ENCODE results near the gene SBK1. TPM values are rescaled to one million over a fixed set of nuclear protein-coding genes. Genes with fewer than 3 reads are reported as not detected.

The SBK1 gene
- total RNA-seq, 1 experiment from 2014 or later: 19.2 TPM

DNA sequence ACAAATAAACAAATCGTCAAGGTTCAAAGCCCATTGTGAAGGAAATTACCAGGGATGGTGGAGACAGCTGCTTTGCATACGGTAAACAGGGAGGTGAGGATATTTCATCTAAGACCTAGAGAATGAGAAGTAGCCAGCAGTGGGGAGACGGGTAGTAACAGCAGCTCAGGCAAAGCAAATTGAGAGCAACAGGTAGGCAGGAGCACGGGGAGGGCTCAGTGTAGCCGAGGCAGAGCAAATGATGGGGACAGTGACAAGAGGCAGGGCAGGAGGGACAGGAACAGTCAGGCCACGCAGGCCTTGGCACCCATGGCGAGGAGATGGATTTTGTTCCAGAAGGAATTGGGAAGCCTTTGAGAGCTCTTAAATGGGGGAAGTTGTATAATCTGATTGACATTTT, 29.0 kb upstream of the SBK1 start:
- intact Hi-C loops (cut with micrococcal nuclease): no loop called here
- H3K4me2 ChIP-seq (ENCODE audit: low read length): no peak overlapping the region
- POLR2A ChIA-PET: no interaction called here
- H3K9ac ChIP-seq (ENCODE audit: low read length): no peak overlapping the region
- H3K79me2 ChIP-seq (ENCODE audit: insufficient read depth, low read length): no peaks in the 10 kb centered on the region
- DNase-seq (ENCODE audit: low read depth, low spot score) (no peak), ATAC-seq (no peak)
- no peak overlapping the region for H2AFZ ChIP-seq (ENCODE audit: low read depth, low read length, poor library complexity, severe bottlenecking)
- no peaks in the 10 kb centered on the region for H4K20me1 ChIP-seq (ENCODE audit: insufficient read depth)
- BruUV-seq (replicated peaks): no TSS peak
- H3K27me3 ChIP-seq (ENCODE audit: insufficient read depth, low read length): no peaks in the 10 kb centered on the region
- no peak overlapping the region for H3K27ac ChIP-seq (ENCODE audit: low read depth, low read length)
- no peaks in the 10 kb centered on the region for H3K9me2 ChIP-seq (ENCODE audit: insufficient read depth)
- CTCF ChIA-PET: no interaction called here
- no peak overlapping the region for H3K4me3 ChIP-seq (replicated peaks in 1 of 2; ENCODE audit: low read depth in 1 of 2, low read length in 2 of 2)
- H3K36me3 ChIP-seq (ENCODE audit: control insufficient read depth in 1 of 2, insufficient read depth in 2 of 2, low read length in 2 of 2): no peaks in the 10 kb centered on the region
- TF ChIP-seq, protein P1, sequence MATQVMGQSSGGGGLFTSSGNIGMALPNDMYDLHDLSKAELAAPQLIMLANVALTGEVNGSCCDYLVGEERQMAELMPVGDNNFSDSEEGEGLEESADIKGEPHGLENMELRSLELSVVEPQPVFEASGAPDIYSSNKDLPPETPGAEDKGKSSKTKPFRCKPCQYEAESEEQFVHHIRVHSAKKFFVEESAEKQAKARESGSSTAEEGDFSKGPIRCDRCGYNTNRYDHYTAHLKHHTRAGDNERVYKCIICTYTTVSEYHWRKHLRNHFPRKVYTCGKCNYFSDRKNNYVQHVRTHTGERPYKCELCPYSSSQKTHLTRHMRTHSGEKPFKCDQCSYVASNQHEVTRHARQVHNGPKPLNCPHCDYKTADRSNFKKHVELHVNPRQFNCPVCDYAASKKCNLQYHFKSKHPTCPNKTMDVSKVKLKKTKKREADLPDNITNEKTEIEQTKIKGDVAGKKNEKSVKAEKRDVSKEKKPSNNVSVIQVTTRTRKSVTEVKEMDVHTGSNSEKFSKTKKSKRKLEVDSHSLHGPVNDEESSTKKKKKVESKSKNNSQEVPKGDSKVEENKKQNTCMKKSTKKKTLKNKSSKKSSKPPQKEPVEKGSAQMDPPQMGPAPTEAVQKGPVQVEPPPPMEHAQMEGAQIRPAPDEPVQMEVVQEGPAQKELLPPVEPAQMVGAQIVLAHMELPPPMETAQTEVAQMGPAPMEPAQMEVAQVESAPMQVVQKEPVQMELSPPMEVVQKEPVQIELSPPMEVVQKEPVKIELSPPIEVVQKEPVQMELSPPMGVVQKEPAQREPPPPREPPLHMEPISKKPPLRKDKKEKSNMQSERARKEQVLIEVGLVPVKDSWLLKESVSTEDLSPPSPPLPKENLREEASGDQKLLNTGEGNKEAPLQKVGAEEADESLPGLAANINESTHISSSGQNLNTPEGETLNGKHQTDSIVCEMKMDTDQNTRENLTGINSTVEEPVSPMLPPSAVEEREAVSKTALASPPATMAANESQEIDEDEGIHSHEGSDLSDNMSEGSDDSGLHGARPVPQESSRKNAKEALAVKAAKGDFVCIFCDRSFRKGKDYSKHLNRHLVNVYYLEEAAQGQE (IDR thresholded peaks at IDR 0.05; ENCODE audit: low read depth): no peak
- TF ChIP-seq CBX3 (IDR thresholded peaks at IDR 0.05; ENCODE audit: low read depth) (no peak), SP1 (IDR thresholded peaks at IDR 0.05; ENCODE audit: low read depth) (no peak), EZH2 (IDR thresholded peaks at IDR 0.05) (no peak), ZNF274 (IDR thresholded peaks at IDR 0.05; ENCODE audit: low read depth, low read length) (no peak), EZH2phosphoT487 (IDR thresholded peaks at IDR 0.05; ENCODE audit: borderline replicate concordance) (no peak), FOSL1 (IDR thresholded peaks at IDR 0.05; ENCODE audit: low read depth) (no peak), RAD21 (IDR thresholded peaks at IDR 0.05; ENCODE audit: low read depth) (no peak), CEBPB (IDR thresholded peaks at IDR 0.05; ENCODE audit: low read depth) (no peak), ELF1 (IDR thresholded peaks at IDR 0.05; ENCODE audit: borderline replicate concordance, low read depth) (no peak), ZFX (IDR thresholded peaks at IDR 0.05) (no peak), YY1 (IDR thresholded peaks at IDR 0.05; ENCODE audit: extremely low read depth, insufficient replicate concordance, low read depth, low read length) (no peak), SIN3A (IDR thresholded peaks at IDR 0.05; ENCODE audit: low read depth) (no peak), JUND (IDR thresholded peaks at IDR 0.05) (no peak), EGR1 (IDR thresholded peaks at IDR 0.05; ENCODE audit: low read depth) (no peak)
- TF ChIP-seq, protein P2, sequence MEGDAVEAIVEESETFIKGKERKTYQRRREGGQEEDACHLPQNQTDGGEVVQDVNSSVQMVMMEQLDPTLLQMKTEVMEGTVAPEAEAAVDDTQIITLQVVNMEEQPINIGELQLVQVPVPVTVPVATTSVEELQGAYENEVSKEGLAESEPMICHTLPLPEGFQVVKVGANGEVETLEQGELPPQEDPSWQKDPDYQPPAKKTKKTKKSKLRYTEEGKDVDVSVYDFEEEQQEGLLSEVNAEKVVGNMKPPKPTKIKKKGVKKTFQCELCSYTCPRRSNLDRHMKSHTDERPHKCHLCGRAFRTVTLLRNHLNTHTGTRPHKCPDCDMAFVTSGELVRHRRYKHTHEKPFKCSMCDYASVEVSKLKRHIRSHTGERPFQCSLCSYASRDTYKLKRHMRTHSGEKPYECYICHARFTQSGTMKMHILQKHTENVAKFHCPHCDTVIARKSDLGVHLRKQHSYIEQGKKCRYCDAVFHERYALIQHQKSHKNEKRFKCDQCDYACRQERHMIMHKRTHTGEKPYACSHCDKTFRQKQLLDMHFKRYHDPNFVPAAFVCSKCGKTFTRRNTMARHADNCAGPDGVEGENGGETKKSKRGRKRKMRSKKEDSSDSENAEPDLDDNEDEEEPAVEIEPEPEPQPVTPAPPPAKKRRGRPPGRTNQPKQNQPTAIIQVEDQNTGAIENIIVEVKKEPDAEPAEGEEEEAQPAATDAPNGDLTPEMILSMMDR (IDR thresholded peaks at IDR 0.05 in 2 of 3, conservative IDR thresholded peaks at IDR 0.05 in 1 of 3; ENCODE audit: borderline replicate concordance in 1 of 3, insufficient read depth in 1 of 3, low read depth in 2 of 3, low read length in 2 of 3): no peak
- TF ChIP-seq, protein P3, sequence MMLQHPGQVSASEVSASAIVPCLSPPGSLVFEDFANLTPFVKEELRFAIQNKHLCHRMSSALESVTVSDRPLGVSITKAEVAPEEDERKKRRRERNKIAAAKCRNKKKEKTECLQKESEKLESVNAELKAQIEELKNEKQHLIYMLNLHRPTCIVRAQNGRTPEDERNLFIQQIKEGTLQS (IDR thresholded peaks at IDR 0.05): no peak
- TF ChIP-seq, protein P4, sequence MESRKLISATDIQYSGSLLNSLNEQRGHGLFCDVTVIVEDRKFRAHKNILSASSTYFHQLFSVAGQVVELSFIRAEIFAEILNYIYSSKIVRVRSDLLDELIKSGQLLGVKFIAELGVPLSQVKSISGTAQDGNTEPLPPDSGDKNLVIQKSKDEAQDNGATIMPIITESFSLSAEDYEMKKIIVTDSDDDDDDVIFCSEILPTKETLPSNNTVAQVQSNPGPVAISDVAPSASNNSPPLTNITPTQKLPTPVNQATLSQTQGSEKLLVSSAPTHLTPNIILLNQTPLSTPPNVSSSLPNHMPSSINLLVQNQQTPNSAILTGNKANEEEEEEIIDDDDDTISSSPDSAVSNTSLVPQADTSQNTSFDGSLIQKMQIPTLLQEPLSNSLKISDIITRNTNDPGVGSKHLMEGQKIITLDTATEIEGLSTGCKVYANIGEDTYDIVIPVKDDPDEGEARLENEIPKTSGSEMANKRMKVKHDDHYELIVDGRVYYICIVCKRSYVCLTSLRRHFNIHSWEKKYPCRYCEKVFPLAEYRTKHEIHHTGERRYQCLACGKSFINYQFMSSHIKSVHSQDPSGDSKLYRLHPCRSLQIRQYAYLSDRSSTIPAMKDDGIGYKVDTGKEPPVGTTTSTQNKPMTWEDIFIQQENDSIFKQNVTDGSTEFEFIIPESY (IDR thresholded peaks at IDR 0.05; ENCODE audit: extremely low read depth, insufficient replicate concordance, low read length): no peak
- TF ChIP-seq, protein P5, sequence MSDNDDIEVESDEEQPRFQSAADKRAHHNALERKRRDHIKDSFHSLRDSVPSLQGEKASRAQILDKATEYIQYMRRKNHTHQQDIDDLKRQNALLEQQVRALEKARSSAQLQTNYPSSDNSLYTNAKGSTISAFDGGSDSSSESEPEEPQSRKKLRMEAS (IDR thresholded peaks at IDR 0.05): no peak
- RAD21 ChIA-PET (ENCODE audit: low non-redundant PET in 1 of 2, low total read pairs in 2 of 2, uncharacterized antibody in 2 of 2, unreplicated experiment in 2 of 2): no interaction called here
- 0 out of 4 replicates have a peak, but pooled peaks cover 0 to 8% of the 10 kb centered on the region in 2 experiments for H3K4me1 ChIP-seq (ENCODE audit: control insufficient read depth in 1 of 2, insufficient read depth in 2 of 2, low read length in 2 of 2)
- no peaks in the 10 kb centered on the region for H3K9me3 ChIP-seq (ENCODE audit: control insufficient read depth in 1 of 2, insufficient read depth in 1 of 2, low read depth in 1 of 2, low read length in 2 of 2)

Measured in HCT116 (cell line).